HG02678 (cell line): ENCODE measurements around the gene GATB.

Source experiments
- ATAC-seq: cut with Tn5 transposase; IDR thresholded peaks from one replicate; pipeline ENCODE4 v1.9.1; 2021; ENCODE audit warnings: mild to moderate bottlenecking, moderate library complexity; ENCODE audit not compliant: unreplicated experiment

Gene GATB

GRCh38 chr4:151678048-151678872 is 82.5 kb downstream of the GATB start:
- ATAC-seq, result no peak

DNA sequence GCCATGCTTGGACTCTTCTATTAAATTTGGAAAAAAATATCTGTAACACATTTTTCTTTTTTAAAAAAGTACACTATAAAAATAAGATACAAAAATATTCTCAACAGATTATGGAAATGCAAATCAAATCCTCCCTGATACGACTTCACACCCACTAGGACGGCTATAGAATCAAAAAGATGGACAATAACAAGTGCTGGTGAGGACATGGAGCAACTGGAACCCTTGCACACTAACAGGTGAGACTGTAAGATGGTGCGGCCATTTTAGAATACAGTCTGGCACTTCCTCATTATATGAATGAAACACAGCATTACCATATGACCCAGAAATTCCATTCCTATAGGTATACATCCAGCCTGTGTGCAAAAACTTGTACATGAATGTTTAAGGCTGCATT is 83.6 kb downstream of the GATB start:
- ATAC-seq, result no peak

DNA sequence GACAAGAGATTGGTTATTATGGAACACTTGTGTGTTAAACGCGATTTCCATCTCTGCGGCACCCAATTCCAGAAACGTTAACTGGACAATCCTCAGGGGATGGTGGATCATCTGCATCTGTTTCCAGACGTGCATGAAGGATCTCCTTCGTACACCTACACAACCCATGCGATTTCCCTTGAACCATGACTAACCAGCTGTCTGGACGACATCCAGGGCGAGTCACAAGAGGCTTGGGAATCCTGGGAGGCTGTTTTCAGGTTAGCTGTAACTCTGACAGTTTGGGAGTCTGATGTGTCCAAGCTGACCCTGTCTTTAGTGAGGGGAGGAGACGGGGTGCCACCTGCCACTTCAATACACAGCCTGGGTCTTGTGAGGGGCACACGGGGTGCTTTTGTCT is 84.5 kb downstream of the GATB start:
- no peak for ATAC-seq

- no peak for ATAC-seq
Observed at GRCh38 chr4:151675411-151675971, 85.3 kb downstream of the GATB start.

DNA sequence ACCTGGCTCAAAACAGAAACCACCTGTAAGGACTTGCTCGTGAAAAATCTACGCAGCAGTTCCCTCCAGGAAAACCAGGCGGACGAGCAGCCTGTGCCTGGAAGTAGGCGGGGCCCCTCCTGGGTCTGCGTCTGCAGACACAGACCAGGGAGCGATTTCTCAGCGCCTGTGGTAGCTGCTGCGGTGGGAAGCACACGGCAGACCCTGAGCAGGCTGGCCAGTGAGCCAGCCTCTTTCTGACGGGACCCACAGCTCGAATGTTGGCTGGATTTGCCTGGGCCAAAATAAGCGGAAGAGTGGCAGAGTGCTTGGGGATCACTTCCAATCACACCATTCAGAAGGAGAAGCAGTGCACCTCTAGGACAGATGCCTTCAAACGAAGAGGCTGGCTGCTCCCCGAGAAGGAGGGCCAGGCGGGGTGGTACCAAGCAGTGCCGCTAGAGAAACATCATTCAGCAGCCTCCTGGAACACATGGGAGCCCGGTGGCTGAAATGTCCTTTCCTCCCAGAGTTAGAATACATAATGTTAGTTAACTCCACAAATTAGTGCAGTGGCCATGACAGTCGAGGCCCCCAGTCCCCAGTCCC is 85.9 kb downstream of the GATB start:
- no peak for ATAC-seq

GRCh38 chr4:151673908-151674520 is 86.8 kb downstream of the GATB start:
- ATAC-seq, result no peak

DNA sequence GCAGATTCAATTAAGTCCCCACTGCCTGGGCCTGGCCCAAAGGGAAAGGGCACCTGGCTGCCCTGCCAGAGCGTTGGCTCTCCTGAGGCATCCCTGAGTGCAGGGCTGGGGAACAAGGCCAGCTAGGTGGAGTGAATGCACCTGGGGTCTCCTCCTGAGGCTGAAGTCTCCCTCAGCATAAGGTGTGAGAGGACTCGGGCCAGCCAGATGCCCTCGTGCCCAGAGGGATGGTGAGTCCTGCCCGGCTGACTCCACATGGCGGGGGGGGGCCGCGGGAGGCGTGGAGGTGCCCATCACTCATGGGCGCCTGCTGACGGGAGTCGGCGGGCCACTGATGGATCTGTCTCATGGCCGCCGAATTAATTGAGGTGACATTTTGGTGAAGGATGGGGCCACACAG is 87.8 kb downstream of the GATB start:
- no peak for ATAC-seq

- no peak for ATAC-seq
Observed at GRCh38 chr4:151671541-151672059, 89.2 kb downstream of the GATB start.

- no peak for ATAC-seq
Observed at GRCh38 chr4:151670843-151671242, 90.0 kb downstream of the GATB start.

GRCh38 chr4:151669990-151670389 is 90.8 kb downstream of the GATB start:
- ATAC-seq, result no peak

GRCh38 chr4:151668689-151669402 is 92.0 kb downstream of the GATB start:
- no peak for ATAC-seq

DNA sequence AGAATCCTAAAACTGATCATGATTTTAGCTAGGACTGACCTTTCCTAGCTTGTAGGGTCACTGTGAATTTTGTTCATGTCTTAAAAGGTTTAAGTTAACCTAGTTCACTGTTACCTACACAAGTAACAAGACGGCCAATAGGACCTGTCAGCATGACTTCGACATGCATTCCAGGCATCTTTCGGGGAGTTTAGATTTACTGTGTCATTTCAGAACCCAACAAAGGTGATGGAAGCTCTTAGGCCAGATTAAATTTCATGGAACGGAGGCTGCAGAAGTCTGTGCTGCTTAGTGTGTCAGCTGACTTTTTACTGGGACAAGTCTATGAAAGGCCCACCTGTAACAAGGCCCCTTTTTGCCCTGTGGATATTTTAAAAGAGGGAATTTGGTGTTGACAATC is 93.1 kb downstream of the GATB start:
- ATAC-seq, result no peak

- no peak for ATAC-seq
Observed at GRCh38 chr4:151667048-151667447, 93.8 kb downstream of the GATB start.

- ATAC-seq, result no peak
Observed at GRCh38 chr4:151666501-151666900, 94.3 kb downstream of the GATB start.

- ATAC-seq, result no peak
Observed at GRCh38 chr4:151665785-151666127, 95.1 kb downstream of the GATB start.

DNA sequence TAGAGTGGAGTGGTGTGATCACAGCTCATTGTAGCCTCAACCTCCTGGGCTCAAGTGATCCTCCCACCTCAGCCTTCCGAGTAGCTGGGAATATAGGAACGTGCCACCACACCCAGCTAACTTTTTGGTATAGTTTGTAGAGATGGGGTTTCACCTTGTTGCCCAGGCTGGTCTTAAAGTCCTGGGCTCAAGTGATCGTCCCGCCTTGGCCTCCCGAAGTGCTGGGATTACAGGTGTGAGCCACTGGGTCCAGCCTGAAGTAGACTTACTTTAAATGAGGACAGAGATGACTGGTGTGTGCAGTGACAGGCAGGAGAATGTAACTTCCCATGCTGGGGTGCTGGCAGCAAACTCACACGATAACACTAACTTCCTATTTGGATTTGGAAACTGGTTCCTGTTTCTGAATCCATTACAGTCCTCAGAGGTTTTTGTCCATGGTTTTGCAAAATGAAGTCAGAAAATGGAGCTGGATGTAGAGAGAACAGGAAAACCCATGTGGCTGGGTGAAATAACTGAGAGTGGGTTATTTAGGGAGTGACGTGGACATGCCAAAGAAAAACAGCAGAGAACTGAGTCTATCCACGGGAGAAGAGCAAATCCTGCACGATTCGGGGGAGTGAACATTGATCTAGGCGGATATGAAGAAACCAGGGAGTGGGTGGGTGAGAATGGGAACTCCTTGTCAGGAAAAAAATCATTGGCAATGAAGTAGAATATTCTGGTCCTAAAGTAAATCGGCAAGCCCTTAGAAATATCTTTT is 95.6 kb downstream of the GATB start:
- no peak for ATAC-seq

GRCh38 chr4:151664289-151664688 is 96.5 kb downstream of the GATB start:
- no peak for ATAC-seq

- no peak for ATAC-seq
Observed at GRCh38 chr4:151663109-151663508, 97.7 kb downstream of the GATB start.

DNA sequence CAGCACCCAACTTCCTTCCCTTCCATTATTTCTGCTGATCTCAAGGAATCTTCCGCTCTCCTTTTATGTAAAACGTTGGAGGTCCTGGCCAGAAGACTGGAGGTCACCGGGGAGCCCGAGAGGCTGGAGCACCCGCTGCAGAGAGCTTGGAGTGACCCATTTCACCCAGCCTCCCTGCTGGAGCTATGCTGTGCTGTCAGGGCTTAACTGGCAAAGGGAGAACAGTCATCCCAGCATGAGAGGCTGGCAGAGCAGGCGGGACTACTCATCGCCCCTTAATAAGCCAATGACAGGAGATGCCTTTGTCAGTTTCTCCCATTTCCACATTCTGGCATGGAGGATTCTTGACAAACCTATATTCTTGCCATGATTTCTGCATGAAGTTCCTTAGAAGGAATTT is 98.9 kb downstream of the GATB start:
- ATAC-seq, result no peak

DNA sequence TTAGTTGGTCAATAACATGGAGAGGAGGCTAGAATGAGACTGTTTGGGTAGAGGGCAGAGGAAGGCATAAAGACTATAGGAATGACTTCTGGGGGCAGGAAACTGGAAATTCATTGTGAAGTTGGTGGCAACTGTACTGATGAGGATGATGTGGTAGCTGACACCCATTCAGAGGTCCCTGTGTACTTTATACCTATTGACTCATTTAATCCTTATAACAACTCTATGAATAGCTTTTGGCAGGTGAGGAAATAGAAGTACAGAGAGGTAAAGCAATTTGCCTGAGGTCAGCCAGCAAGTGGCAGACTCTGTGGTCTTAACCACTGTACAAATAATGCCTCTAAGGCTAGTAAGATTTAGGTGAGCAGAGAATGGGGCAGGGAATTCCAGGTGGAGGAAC is 100.1 kb downstream of the GATB start:
- no peak for ATAC-seq
